Psoas muscle (tissue), 8 donors: ENCODE results near the gene SYNDIG1. TPM values are rescaled to one million over a fixed set of nuclear protein-coding genes. Genes with fewer than 3 reads are reported as not detected.

Experiments
- ATAC-seq, 4 donors: fragments of 200-7000 bp; cut with Tn5 transposase; one replicate each; pipeline ENCODE4 v1.9.1; 2020; ENCODE audit warnings: moderate library complexity in 3 of 4, mild to moderate bottlenecking in 2 of 4
- DNase-seq, 2 donors: peaks; one replicate each; pipeline ENCODE4 v3.0.0-alpha.2; 2020
- H3K27ac ChIP-seq: fragments of 200-600 bp; one replicate; pipeline ENCODE4 v1.8.0; 2022
- H3K27me3 ChIP-seq, 3 donors: fragments of 200-600 bp in 1 of 3; one replicate each; pipeline versions ENCODE4 v1.6.1 to v1.8.0; 2013 to 2022; ENCODE audit warnings: low read length in 2 of 3, mild to moderate bottlenecking in 2 of 3, moderate library complexity in 1 of 3; ENCODE audit not compliant: insufficient read depth in 3 of 3
- H3K36me3 ChIP-seq, 2 donors: fragments of 200-600 bp in 1 of 2; one replicate each; pipeline versions ENCODE4 v1.6.1 to v1.8.0; 2013 to 2022; ENCODE audit warnings: low read depth in 1 of 2, mild to moderate bottlenecking in 1 of 2, moderate library complexity in 1 of 2; ENCODE audit not compliant: insufficient read depth in 1 of 2
- H3K4me1 ChIP-seq: fragments of 200-600 bp; one replicate; pipeline ENCODE4 v1.8.0; 2022
- H3K4me3 ChIP-seq: fragments of 200-600 bp; one replicate; pipeline ENCODE4 v1.8.0; 2022; ENCODE audit warnings: mild to moderate bottlenecking
- H3K9me3 ChIP-seq: fragments of 200-600 bp; one replicate; pipeline ENCODE4 v1.8.0; 2022
- CTCF ChIP-seq: fragments of 200-600 bp; IDR thresholded peaks from one replicate; pipeline ENCODE4 v1.8.0; 2022; ENCODE audit warnings: antibody characterized with exemption
- WGBS, 3 donors: extraction: QIAGEN DNeasy Blood & Tissue Kit; methylation state at CpG; one replicate each; pipeline versions ENCODE4 v1.1.6 to v1.1.7; 2013; 5-methylcytosine and 5-hydroxymethylcytosine counted together
- intact Hi-C, 2 donors: fragments of 100-400 bp; cut with DNase I; formaldehyde crosslinking; loops; one replicate each; pipeline versions ENCODE4 v1.11.0 to v1.14.2; 2022
- polyA plus RNA-seq, 3 donors: library from polyadenylated mRNA; stranded (reverse); fragments of 200-250 nt; gene quantifications; one replicate each; pipeline ENCODE4 v1.2.3, GENCODE V29; 2013
- total RNA-seq, 4 donors: library from RNA; stranded (reverse); fragmentation: NEBNext Ultra II Directional in 2 of 4; extraction: Animal tissue kit (Norgen Biotek cat#: 25700) in 2 of 4; gene quantifications; one replicate each; pipeline versions ENCODE4 v1.2.1 to v1.2.4, GENCODE V29; 2021 to 2023
- donor health status: healthy with polysubstance abuse.
- donor health status: DM: no; HTN: no; CAD: no; lungs with moderate emphysema.
- donor health status: Bipolar disorder and iron deficiency.
- donor health status: healthy.
- donor health status: DM: yes; HTN: yes; CAD: no.
- donor health status: DM: no; HTN: no; CAD: no.
- donor health status: DM: no; HTN: no; CAD: no.
- donor health status: DM: yes; HTN: yes; CAD: no.

SYNDIG1 gene
- total and polyA plus RNA-seq, 7 donors, result 0.03 to 0.10 TPM; not detected in 5

DNA sequence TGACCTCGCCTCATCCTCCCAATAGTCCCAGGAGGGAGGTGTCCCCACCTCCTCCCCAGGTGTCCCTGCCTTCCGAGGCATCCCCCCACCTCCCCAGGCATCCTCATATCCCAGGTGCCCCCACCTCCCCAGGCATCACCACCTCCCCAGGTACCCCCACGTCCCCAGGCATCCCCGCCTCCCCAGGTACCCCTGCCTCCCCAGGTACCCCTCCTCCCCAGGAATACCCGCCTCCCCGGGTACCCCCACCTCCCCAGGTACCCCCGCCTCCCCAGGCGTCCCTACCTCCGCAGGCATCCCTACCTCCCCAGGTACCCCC, 198.9 kb downstream of the SYNDIG1 start:
- TF ChIP-seq CTCF, result no peak

GRCh38 chr20:24668791-24669190, 199.4 kb downstream of the SYNDIG1 start:
- intact Hi-C loops, result no loop called here
- no peak for ATAC-seq
- WGBS, 3 donors, result 81 to 92% (median 87%) methylated on average over 5 of the region's 5 CpGs

More for the DNA sequence above, 198.9 kb downstream of the SYNDIG1 start:
- Histone ChIP-seq H3K27me3 (peaks cover 0 to 3% (median 0%) of the 10 kb centered on the region in 3 donors), H3K4me1 (no peaks in the 10 kb centered on the region), H3K36me3 (no peaks in the 10 kb centered on the region), H3K27ac (no peak overlapping the region), H3K9me3 (no peaks in the 10 kb centered on the region), H3K4me3 (no peak overlapping the region)
- no peak for ATAC-seq
- 92 to 98% (median 95%) methylated on average over 7 to 9 of the region's 9 CpGs for WGBS, 3 donors
- no peak for DNase-seq
- intact Hi-C loops, result no loop called here

GRCh38 chr20:24669701-24670100, 200.3 kb downstream of the SYNDIG1 start:
- H3K36me3 ChIP-seq, result no peaks in the 10 kb centered on the region
- 80 to 88% (median 88%) methylated on average over 7 of the region's 7 CpGs for WGBS, 3 donors
- H3K27me3 ChIP-seq, result no peaks in the 10 kb centered on the region
- no peaks in the 10 kb centered on the region for H3K9me3 ChIP-seq
- H3K4me3 ChIP-seq, result no peak overlapping the region
- no peaks in the 10 kb centered on the region for H3K4me1 ChIP-seq
- intact Hi-C loops, result no loop called here
- DNase-seq (no peak), ATAC-seq (no peak)
- no peak for TF ChIP-seq CTCF
- H3K27ac ChIP-seq, result no peak overlapping the region

More at GRCh38 chr20:24668791-24669190, 199.4 kb downstream of the SYNDIG1 start:
- Histone ChIP-seq H3K4me1 (no peaks in the 10 kb centered on the region), H3K36me3 (no peaks in the 10 kb centered on the region), H3K4me3 (no peak overlapping the region), H3K27ac (no peak overlapping the region), H3K9me3 (no peaks in the 10 kb centered on the region), H3K27me3 (no peaks in the 10 kb centered on the region)
- no peak for DNase-seq
- no peak for TF ChIP-seq CTCF

DNA sequence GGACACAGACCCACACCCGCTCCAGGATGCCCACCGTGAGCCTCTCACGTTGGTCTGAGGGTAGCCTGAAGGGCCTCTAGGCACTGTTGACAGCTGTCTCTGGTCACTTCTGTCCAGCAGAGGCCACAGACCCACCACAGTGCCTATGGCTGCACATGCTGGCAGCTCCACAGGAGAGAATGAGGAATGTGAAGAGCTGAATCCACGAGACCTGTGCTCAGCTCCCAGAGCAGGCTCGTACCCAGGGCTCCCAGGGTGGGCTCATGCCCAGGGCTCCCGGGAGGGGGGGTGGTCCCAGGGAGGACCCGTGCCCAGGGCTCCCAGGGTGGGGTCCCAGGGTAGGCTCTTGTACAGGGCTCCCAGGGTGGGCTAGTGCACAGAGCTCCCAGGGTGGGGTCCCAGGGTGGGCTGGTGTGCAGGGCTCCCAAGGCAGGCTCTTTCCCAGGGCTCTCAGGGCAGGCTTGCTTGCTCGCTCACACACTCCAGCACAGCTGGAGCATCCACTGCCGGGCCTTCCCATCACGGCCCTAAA, 201.0 kb downstream of the SYNDIG1 start:
- Histone ChIP-seq H3K4me3 (no peak overlapping the region), H3K36me3 (no peaks in the 10 kb centered on the region), H3K27me3 (no peaks in the 10 kb centered on the region), H3K27ac (no peak overlapping the region), H3K9me3 (no peaks in the 10 kb centered on the region), H3K4me1 (no peaks in the 10 kb centered on the region)
- TF ChIP-seq CTCF, result no peak
- ATAC-seq (no peak), DNase-seq (no peak)
- WGBS, 3 donors, result 84% methylated on average over 10 of the region's 10 CpGs
- intact Hi-C loops, result no loop called here

DNA sequence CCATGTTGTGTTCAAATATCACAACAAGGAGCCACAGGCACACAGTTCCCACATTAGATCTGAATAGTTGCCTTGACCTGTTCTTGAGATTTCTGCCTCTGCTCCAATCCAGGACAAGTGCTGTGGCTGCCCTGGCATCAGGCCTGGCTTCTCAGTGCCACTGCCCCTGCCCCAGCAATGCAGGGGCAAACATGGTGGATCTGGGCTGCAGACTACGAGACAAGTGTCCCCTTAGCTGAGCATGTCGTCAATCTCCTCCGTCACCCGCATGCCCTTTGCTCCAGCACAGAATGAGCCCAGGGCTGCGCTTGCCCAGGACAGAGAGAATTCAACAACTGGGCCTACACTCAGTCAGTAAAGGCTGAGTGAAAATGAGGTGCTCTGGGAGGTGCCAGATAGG, 201.6 kb downstream of the SYNDIG1 start:
- no peak overlapping the region for H3K27ac ChIP-seq
- intact Hi-C loops, result no loop called here
- no peaks in the 10 kb centered on the region for H3K4me1 ChIP-seq
- no peak for DNase-seq
- no peaks in the 10 kb centered on the region for H3K36me3 ChIP-seq
- H3K9me3 ChIP-seq, result no peaks in the 10 kb centered on the region
- no peak overlapping the region for H3K4me3 ChIP-seq
- no peak for TF ChIP-seq CTCF
- ATAC-seq, result no peak
- no peaks in the 10 kb centered on the region for H3K27me3 ChIP-seq
- WGBS, 3 donors, result 90 to 93% (median 93%) methylated on average over 5 of the region's 5 CpGs
